ENCODE measurements around the gene TMEM120A. TPM values are rescaled to one million over a fixed set of nuclear protein-coding genes. Genes with fewer than 3 reads are reported as not detected.
A peak's percentile ranks its signal among the peaks of the same experiment; 100 is the strongest.

Gene TMEM120A
- total RNA-seq, 1 donor from 2014 or later, result 163 TPM

DNA sequence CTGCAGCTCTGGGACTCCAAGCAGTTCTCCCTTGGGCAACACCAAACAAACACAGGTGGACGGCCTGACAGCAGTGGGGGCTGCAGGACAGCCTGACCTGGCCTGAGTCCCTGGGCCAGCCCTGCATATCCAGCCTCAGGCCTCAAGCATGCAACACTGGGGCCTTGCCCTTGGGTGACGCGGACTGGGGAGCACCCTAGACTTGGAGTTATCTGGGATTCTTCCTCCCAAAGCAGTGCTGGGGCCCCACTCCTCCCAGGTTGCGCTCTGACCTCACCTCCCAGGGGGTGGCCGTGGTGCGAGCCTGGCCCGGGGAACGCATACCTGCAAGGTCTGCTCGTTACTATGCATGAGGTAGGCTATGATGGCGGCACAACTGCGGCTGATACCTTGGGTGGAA is 6.2 kb upstream of the TMEM120A start:
- Histone ChIP-seq H3K36me3 (peaks cover 36% of the 10 kb centered on the region), H3K27me3 (ENCODE audit: low read depth) (no peaks in the 10 kb centered on the region), H3K4me3 (no peak overlapping the region), H3K9me3 (replicated peaks) (no peaks in the 10 kb centered on the region), H3K27ac (replicated peaks) (no peak overlapping the region), H3K4me1 (peaks cover under 1% of the 10 kb centered on the region)
- TF ChIP-seq, protein P1, sequence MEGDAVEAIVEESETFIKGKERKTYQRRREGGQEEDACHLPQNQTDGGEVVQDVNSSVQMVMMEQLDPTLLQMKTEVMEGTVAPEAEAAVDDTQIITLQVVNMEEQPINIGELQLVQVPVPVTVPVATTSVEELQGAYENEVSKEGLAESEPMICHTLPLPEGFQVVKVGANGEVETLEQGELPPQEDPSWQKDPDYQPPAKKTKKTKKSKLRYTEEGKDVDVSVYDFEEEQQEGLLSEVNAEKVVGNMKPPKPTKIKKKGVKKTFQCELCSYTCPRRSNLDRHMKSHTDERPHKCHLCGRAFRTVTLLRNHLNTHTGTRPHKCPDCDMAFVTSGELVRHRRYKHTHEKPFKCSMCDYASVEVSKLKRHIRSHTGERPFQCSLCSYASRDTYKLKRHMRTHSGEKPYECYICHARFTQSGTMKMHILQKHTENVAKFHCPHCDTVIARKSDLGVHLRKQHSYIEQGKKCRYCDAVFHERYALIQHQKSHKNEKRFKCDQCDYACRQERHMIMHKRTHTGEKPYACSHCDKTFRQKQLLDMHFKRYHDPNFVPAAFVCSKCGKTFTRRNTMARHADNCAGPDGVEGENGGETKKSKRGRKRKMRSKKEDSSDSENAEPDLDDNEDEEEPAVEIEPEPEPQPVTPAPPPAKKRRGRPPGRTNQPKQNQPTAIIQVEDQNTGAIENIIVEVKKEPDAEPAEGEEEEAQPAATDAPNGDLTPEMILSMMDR (IDR thresholded peaks at IDR 0.05; ENCODE audit: borderline replicate concordance), result no peak
- intact Hi-C loops (cut with micrococcal nuclease), result no loop called here
- no peak for DNase-seq

DNA sequence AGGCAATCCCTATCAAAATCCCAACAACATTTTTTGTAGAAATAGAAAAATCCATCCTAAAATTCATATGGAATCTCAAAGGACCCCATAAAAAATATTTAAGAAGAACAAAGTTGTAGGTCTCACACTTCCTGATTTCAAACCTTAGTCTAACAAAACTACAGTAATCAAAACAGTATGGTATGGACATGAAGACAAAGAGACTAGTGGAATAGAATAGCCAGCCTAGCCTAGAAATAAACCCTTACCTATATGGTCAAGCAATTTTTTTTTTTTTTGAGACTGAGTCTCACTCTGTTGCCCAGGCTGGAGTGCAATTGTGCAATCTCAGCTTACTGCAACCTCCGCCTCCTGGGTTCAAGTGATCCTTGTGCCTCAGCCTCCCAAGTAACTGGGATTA is 3.6 kb upstream of the TMEM120A start:
- TF ChIP-seq, protein P1 (IDR thresholded peaks at IDR 0.05; ENCODE audit: borderline replicate concordance), result no peak
- Histone ChIP-seq H3K9me3 (replicated peaks) (no peaks in the 10 kb centered on the region), H3K27ac (replicated peaks) (no peak overlapping the region), H3K27me3 (ENCODE audit: low read depth) (no peaks in the 10 kb centered on the region), H3K4me3 (no peak overlapping the region), H3K4me1 (peaks cover 24% of the 10 kb centered on the region), H3K36me3 (peaks cover 11% of the 10 kb centered on the region)
- no peak for DNase-seq
- intact Hi-C loops (cut with micrococcal nuclease), result no loop called here

DNA sequence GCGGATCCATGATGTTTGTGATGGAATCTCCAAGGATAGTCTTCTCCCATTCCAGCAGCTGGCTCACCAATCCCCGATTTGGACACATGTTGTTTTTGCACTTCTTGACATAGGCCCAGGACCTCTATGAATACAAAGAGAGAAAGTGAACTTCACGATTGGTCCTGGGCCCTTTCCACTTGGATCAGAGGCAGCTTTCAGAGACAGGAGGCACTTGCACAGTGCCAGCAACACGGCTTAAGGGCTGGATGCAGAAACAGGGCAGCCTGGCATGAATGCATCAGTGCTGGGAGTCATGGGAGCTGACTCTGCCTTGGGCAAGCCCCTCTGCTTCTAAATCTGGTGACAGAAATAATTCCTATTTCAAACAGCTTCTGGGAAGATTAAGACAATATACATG is 2.1 kb upstream of the TMEM120A start:
- H3K9me3 ChIP-seq (replicated peaks), result no peaks in the 10 kb centered on the region
- TF ChIP-seq, protein P1 (IDR thresholded peaks at IDR 0.05; ENCODE audit: borderline replicate concordance), result no peak
- H3K4me1 ChIP-seq, result peaks cover 39% of the 10 kb centered on the region
- no peak overlapping the region for H3K27ac ChIP-seq (replicated peaks)
- H3K4me3 ChIP-seq, result no peak overlapping the region
- DNase-seq, result no peak
- H3K36me3 ChIP-seq, result peaks cover 7% of the 10 kb centered on the region
- no peaks in the 10 kb centered on the region for H3K27me3 ChIP-seq (ENCODE audit: low read depth)
- intact Hi-C loops (cut with micrococcal nuclease), result no loop called here

DNA sequence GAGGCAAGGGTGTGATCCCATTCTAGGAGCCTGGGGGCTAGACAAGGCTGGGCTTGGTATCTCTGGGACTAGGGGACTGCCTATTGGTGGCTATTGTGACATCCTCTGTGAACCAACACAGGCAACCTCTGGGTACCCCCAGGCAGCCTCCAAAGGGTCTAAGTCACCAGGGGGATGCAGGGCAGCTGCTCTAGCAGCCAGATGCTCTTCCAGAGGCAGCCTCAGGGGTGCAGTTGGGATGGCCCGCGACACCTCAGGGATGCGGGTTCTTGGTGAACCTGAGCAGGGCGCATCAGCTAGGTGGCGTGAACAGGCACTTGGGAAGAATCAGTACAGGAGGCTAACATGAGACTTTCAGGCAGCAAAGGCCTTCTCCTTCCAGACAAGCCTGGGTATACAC is 1.6 kb upstream of the TMEM120A start:
- H3K4me3 ChIP-seq, result no peak overlapping the region
- TF ChIP-seq, protein P1 (IDR thresholded peaks at IDR 0.05; ENCODE audit: borderline replicate concordance), result no peak
- no peak for DNase-seq
- no peaks in the 10 kb centered on the region for H3K9me3 ChIP-seq (replicated peaks)
- intact Hi-C loops (cut with micrococcal nuclease), result no loop called here
- peaks cover 7% of the 10 kb centered on the region for H3K36me3 ChIP-seq
- H3K4me1 ChIP-seq, result peaks cover 44% of the 10 kb centered on the region
- no peaks in the 10 kb centered on the region for H3K27me3 ChIP-seq (ENCODE audit: low read depth)
- no peak overlapping the region for H3K27ac ChIP-seq (replicated peaks)

DNA sequence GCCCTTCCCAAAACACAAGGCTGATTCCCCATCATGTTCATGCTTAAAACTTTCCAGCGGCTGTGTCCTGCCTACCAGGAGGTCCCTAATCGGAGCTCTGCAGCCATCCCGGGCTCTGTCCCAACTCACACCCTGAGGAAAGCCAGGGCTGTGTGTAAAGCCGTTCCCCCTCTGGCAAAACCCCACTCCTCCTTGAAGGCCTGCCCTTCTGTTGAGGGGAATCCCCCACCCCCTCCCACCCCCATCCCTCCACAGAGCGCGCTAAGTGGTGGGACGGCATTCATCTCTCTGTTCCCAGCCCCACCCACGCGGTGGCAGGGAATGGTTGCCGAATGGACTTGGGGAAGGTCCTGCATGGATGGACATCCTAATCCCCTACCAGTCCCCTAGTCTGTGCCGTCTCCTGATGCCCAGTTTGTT is 667 bp upstream of the TMEM120A start:
- H3K27me3 ChIP-seq (ENCODE audit: low read depth), result no peaks in the 10 kb centered on the region
- H3K4me1 ChIP-seq, result peaks cover 54% of the 10 kb centered on the region
- intact Hi-C loops (cut with micrococcal nuclease), result no loop called here
- H3K27ac ChIP-seq (replicated peaks), result peak overlapping the region; percentile 99
- DNase-seq, result no peak
- peak overlapping the region; percentile 99 for H3K4me3 ChIP-seq
- H3K9me3 ChIP-seq (replicated peaks), result no peaks in the 10 kb centered on the region
- TF ChIP-seq, protein P1 (IDR thresholded peaks at IDR 0.05; ENCODE audit: borderline replicate concordance), result no peak
- peaks cover 4% of the 10 kb centered on the region for H3K36me3 ChIP-seq
